T-cell (primary cell): Measurements from ENCODE around the gene CDR2. TPM values are rescaled to one million over a fixed set of nuclear protein-coding genes. Genes with fewer than 3 reads are reported as not detected.
"Not testable (repeated sequence)": the region's sequence is repeated elsewhere in the genome, so short reads cannot be mapped to it uniquely, and the experiment has no call there.

ENCODE experiments used
- ATAC-seq, 4 experiments: fragments of 200-7000 bp in 3 of 4; fragments of 150-1000 bp in 1 of 4; cut with Tn5 transposase; replicated peaks in 1 of 4; 1 replicate in 3 of 4; 2 replicates in 1 of 4; pipeline ENCODE4 v1.10.0; 2021; ENCODE audit warnings: moderate library complexity in 3 of 4, mild to moderate bottlenecking in 2 of 4, moderate number of reproducible peaks in 1 of 4
- CTCF ChIA-PET, 2 donors: fragments of 300-600 bp; sonication (Branson Sonifier 250); formaldehyde crosslinking; loops; one replicate each; lab custom pipeline; 2022; ENCODE audit warnings: antibody characterized with exemption in 2 of 2; lab: Charles Lee
- POLR2A ChIA-PET, 2 donors: fragments of 300-600 bp; sonication (Branson Sonifier 250); formaldehyde crosslinking; loops; one replicate each; lab custom pipeline; 2022; ENCODE audit warnings: antibody characterized with exemption in 2 of 2; lab: Charles Lee
- DNase-seq, 35 experiments: peaks; one replicate each; pipeline versions ENCODE4 v3.0.0 to v3.0.0-alpha.2; 2013 to 2023
- H3K27ac ChIP-seq: one replicate; pipeline ENCODE4 v1.5.1; 2013; ENCODE audit warnings: low read length
- H3K27me3 ChIP-seq, 2 experiments: replicated peaks in 1 of 2; 1 replicate in 1 of 2; 2 replicates in 1 of 2; pipeline versions ENCODE4 v1.6.1 to v1.7.0; 2013; ENCODE audit warnings: low read length in 1 of 2, mixed read lengths in 1 of 2; ENCODE audit not compliant: control insufficient read depth in 2 of 2, insufficient read depth in 2 of 2; ENCODE audit errors: extremely low read depth in 1 of 2
- H3K36me3 ChIP-seq, 2 donors: 1 replicate in 1 of 2; 2 replicates in 1 of 2; pipeline versions ENCODE4 v1.6.1 to v1.7.0; 2013; ENCODE audit warnings: low read length in 1 of 2; ENCODE audit not compliant: control insufficient read depth in 2 of 2, insufficient read depth in 1 of 2; ENCODE audit errors: extremely low read depth in 1 of 2
- H3K4me1 ChIP-seq, 2 experiments: 1 replicate in 1 of 2; 2 replicates in 1 of 2; pipeline versions ENCODE4 v1.6.1 to v1.7.0; 2013; ENCODE audit warnings: low read length in 2 of 2, mixed read lengths in 1 of 2; ENCODE audit not compliant: insufficient read depth in 2 of 2, control insufficient read depth in 1 of 2; ENCODE audit errors: extremely low read depth in 1 of 2
- H3K4me3 ChIP-seq, 2 donors: 1 replicate in 1 of 2; 2 replicates in 1 of 2; pipeline versions ENCODE4 v1.5.1 to v1.7.0; 2013; ENCODE audit warnings: mild to moderate bottlenecking in 2 of 2, low read length in 1 of 2, moderate library complexity in 1 of 2; ENCODE audit not compliant: control insufficient read depth in 1 of 2; ENCODE audit errors: extremely low read depth in 1 of 2
- H3K9me3 ChIP-seq: 2 replicates; pipeline ENCODE4 v1.7.0; 2013
- H3K27ac Mint-ChIP-seq, 2 donors: one replicate each; pipeline ENCODE4 v1.8.0; 2020 to 2021; ENCODE audit warnings: mild to moderate bottlenecking in 2 of 2, mixed read lengths in 2 of 2
- H3K27me3 Mint-ChIP-seq, 2 donors: one replicate each; pipeline ENCODE4 v1.8.0; 2021 to 2022; ENCODE audit warnings: mixed read lengths in 2 of 2
- H3K36me3 Mint-ChIP-seq: one replicate; pipeline ENCODE4 v1.8.0; 2021; ENCODE audit warnings: mixed read lengths
- H3K4me1 Mint-ChIP-seq, 3 donors: one replicate each; pipeline ENCODE4 v1.8.0; 2020 to 2022; ENCODE audit warnings: mixed read lengths in 3 of 3, mild to moderate bottlenecking in 1 of 3
- H3K4me3 Mint-ChIP-seq, 3 donors: one replicate each; pipeline ENCODE4 v1.8.0; 2020 to 2022; ENCODE audit warnings: mild to moderate bottlenecking in 3 of 3, mixed read lengths in 3 of 3, moderate library complexity in 3 of 3
- H3K9me3 Mint-ChIP-seq, 3 donors: one replicate each; pipeline ENCODE4 v1.8.0; 2020 to 2022; ENCODE audit warnings: mixed read lengths in 3 of 3
- WGBS: methylation state at CpG from one replicate; pipeline ENCODE4 v1.1.5; 2013; ENCODE audit warnings: missing lambda C conversion rate; ENCODE audit not compliant: insufficient coverage; 5-methylcytosine and 5-hydroxymethylcytosine counted together
- total RNA-seq, 35 experiments: library from RNA in 6 of 35; stranded (reverse) in 6 of 35; fragments of 120-200 nt in 1 of 35; gene quantifications; one replicate each; pipeline versions ENCODE4 v1.2.1 to v1.2.4 and lab custom pipeline; 2013 to 2026

Gene CDR2
- total RNA-seq, 5 donors from 2014 or later (not counting 1 experiment from before 2014, with no cell fraction given) = 58.7 to 97.5 (median 72.6) TPM

- H3K4me1 ChIP-seq = peaks cover 36 to 49% of the 10 kb centered on the region in 2 experiments
- H3K4me3 ChIP-seq = no peak overlapping the region
- ATAC-seq = no peak
- H3K36me3 Mint-ChIP-seq = peaks cover 48% of the 10 kb centered on the region
- H3K4me3 Mint-ChIP-seq = no peak overlapping the region
- no peaks in the 10 kb centered on the region for H3K27me3 Mint-ChIP-seq
- no peaks in the 10 kb centered on the region for H3K27me3 ChIP-seq
- ChIA-PET CTCF (interaction anchor here in 1 of 2 donors (1.0 kb wide), 1 partner anchor 8 kb away, joined by 4 read pairs; no protein-coding TSS in a partner anchor), POLR2A (interaction anchor here (0.6 kb wide), 2 partner anchors 20 to 30 kb away, joined by 3 to 6 read pairs; no protein-coding TSS in a partner anchor)
- H3K36me3 ChIP-seq = peaks cover 0 to 36% of the 10 kb centered on the region in 2 donors
- peak overlapping the region; percentile 4 to 89 for H3K27ac Mint-ChIP-seq
- H3K27ac ChIP-seq = peak overlapping the region; percentile 46
- peaks cover 52 to 63% (median 53%) of the 10 kb centered on the region in 3 donors for H3K4me1 Mint-ChIP-seq
- no peak for DNase-seq
- no peaks in the 10 kb centered on the region for H3K9me3 ChIP-seq
- no peaks in the 10 kb centered on the region for H3K9me3 Mint-ChIP-seq
- WGBS = no CpG with 5 or more reads among the region's 5 CpGs
Measured at GRCh38 chr16:22352723-22353122, 21.7 kb downstream of the CDR2 start.

GRCh38 chr16:22352140-22352539 lies 22.3 kb downstream of the CDR2 start:
- H3K36me3 Mint-ChIP-seq = peaks cover 51% of the 10 kb centered on the region
- peaks cover 46 to 60% (median 52%) of the 10 kb centered on the region in 3 donors for H3K4me1 Mint-ChIP-seq
- no peak overlapping the region for H3K4me3 ChIP-seq
- no peaks in the 10 kb centered on the region for H3K9me3 ChIP-seq
- no peak overlapping the region for H3K27ac ChIP-seq
- POLR2A ChIA-PET = interaction anchor here in 1 of 2 donors (0.6 kb wide), 1 partner anchor 31 kb away, joined by 6 read pairs; no protein-coding TSS in a partner anchor
- H3K36me3 ChIP-seq = peaks cover 0 to 42% of the 10 kb centered on the region in 2 donors
- H3K27me3 ChIP-seq = no peaks in the 10 kb centered on the region
- no CpG with 5 or more reads among the region's 6 CpGs for WGBS
- peaks cover 31 to 43% of the 10 kb centered on the region in 2 experiments for H3K4me1 ChIP-seq
- peak overlapping the region; percentile 4 to 89 for H3K27ac Mint-ChIP-seq
- H3K4me3 Mint-ChIP-seq = no peak overlapping the region
- no peaks in the 10 kb centered on the region for H3K27me3 Mint-ChIP-seq
- ATAC-seq (no peak), DNase-seq (no peak)
- CTCF ChIA-PET = no interaction called here
- no peaks in the 10 kb centered on the region for H3K9me3 Mint-ChIP-seq

GRCh38 chr16:22351017-22351416 lies 23.4 kb downstream of the CDR2 start:
- Histone ChIP-seq H3K4me1 (peaks cover 21 to 35% of the 10 kb centered on the region in 2 experiments), H3K36me3 (peaks cover 0 to 53% of the 10 kb centered on the region in 2 donors)
- Mint-ChIP-seq H3K27ac (peak overlapping the region in 1 of 2 donors; percentile 34), H3K4me1 (peaks cover 47 to 60% (median 56%) of the 10 kb centered on the region in 3 donors), H3K36me3 (peaks cover 61% of the 10 kb centered on the region)
- DNase-seq, CTCF ChIA-PET, H3K27ac ChIP-seq, H3K9me3 Mint-ChIP-seq, ATAC-seq, H3K4me3 Mint-ChIP-seq, H3K4me3 ChIP-seq, POLR2A ChIA-PET, H3K9me3 ChIP-seq, H3K27me3 Mint-ChIP-seq, H3K27me3 ChIP-seq: not testable (repeated sequence)
- no CpG with 5 or more reads among the region's 6 CpGs for WGBS

- H3K27ac ChIP-seq = no peak overlapping the region
- peaks cover 3 to 12% of the 10 kb centered on the region in 2 experiments for H3K4me1 ChIP-seq
- no peaks in the 10 kb centered on the region for H3K27me3 ChIP-seq
- DNase-seq (no peak), ATAC-seq (no peak)
- peaks cover 0 to 54% of the 10 kb centered on the region in 2 donors for H3K36me3 ChIP-seq
- peaks cover 28 to 39% (median 35%) of the 10 kb centered on the region in 3 donors for H3K4me1 Mint-ChIP-seq
- no peak overlapping the region for H3K4me3 ChIP-seq
- no peaks in the 10 kb centered on the region for H3K9me3 ChIP-seq
- ChIA-PET CTCF (interaction anchor here in 1 of 2 donors (0.6 kb wide), 1 partner anchor 121 kb away, joined by 5 read pairs; no protein-coding TSS in a partner anchor), POLR2A (interaction anchor here in 1 of 2 donors (0.7 kb wide), 1 partner anchor 11 kb away, joined by 7 read pairs; no protein-coding TSS in a partner anchor)
- WGBS = no CpG with 5 or more reads among the region's 2 CpGs
- H3K4me3 Mint-ChIP-seq = no peak overlapping the region
- H3K27me3 Mint-ChIP-seq = no peaks in the 10 kb centered on the region
- H3K9me3 Mint-ChIP-seq = no peaks in the 10 kb centered on the region
- H3K36me3 Mint-ChIP-seq = peaks cover 65% of the 10 kb centered on the region
- H3K27ac Mint-ChIP-seq = no peak overlapping the region
Measured at GRCh38 chr16:22348291-22348690, 26.1 kb downstream of the CDR2 start.

- CTCF ChIA-PET = no interaction called here
- Mint-ChIP-seq H3K27me3 (no peaks in the 10 kb centered on the region), H3K4me3 (no peak overlapping the region), H3K36me3 (peaks cover 72% of the 10 kb centered on the region), H3K9me3 (no peaks in the 10 kb centered on the region), H3K4me1 (peaks cover 26 to 37% (median 33%) of the 10 kb centered on the region in 3 donors), H3K27ac (peak overlapping the region; percentile 39 to 78)
- Histone ChIP-seq H3K27ac (no peak overlapping the region), H3K9me3 (no peaks in the 10 kb centered on the region), H3K4me1 (peaks cover 0 to 3% of the 10 kb centered on the region in 2 experiments), H3K27me3 (no peaks in the 10 kb centered on the region), H3K36me3 (peaks cover 0 to 49% of the 10 kb centered on the region in 2 donors), H3K4me3 (no peak overlapping the region)
- DNase-seq (no peak), ATAC-seq (no peak)
- WGBS = 94% methylated on average over 16 of the region's 20 CpGs
- POLR2A ChIA-PET = interaction anchor here in 1 of 2 donors (0.8 kb wide), 1 partner anchor 9 kb away, joined by 3 read pairs; no protein-coding TSS in a partner anchor
Measured at GRCh38 chr16:22347100-22347820, 27.2 kb downstream of the CDR2 start.

- Mint-ChIP-seq H3K36me3 (peaks cover 71% of the 10 kb centered on the region), H3K27ac (peak overlapping the region; percentile 74 to 78), H3K4me1 (peaks cover 27 to 41% (median 37%) of the 10 kb centered on the region in 3 donors), H3K9me3 (no peaks in the 10 kb centered on the region), H3K27me3 (no peaks in the 10 kb centered on the region), H3K4me3 (no peak overlapping the region)
- ChIA-PET CTCF (no interaction called here), POLR2A (interaction anchor here in 1 of 2 donors (0.8 kb wide), 1 partner anchor 8 kb away, joined by 3 read pairs; no protein-coding TSS in a partner anchor)
- H3K9me3 ChIP-seq = no peaks in the 10 kb centered on the region
- whole genome bisulfite sequencing = 80% methylated on average over 5 of the region's 9 CpGs
- ATAC-seq (no peak), DNase-seq (no peak)
- H3K27me3 ChIP-seq = no peaks in the 10 kb centered on the region
- H3K27ac ChIP-seq = no peak overlapping the region
- H3K36me3 ChIP-seq = peaks cover 0 to 45% of the 10 kb centered on the region in 2 donors
- H3K4me3 ChIP-seq = no peak overlapping the region
- no peaks in the 10 kb centered on the region for H3K4me1 ChIP-seq
Measured at GRCh38 chr16:22346483-22346882, 27.9 kb downstream of the CDR2 start.
